GM23248 (cell line): ENCODE results near the gene OR52E6. TPM values are rescaled to one million over a fixed set of nuclear protein-coding genes. Genes with fewer than 3 reads are reported as not detected.

Source experiments
- DNase-seq: peaks from one replicate; pipeline ENCODE4 v3.0.0-alpha.2; 2015
- H2AFZ ChIP-seq: fragments of 200-600 bp; sonication (generic); 2 replicates; pipeline ENCODE4 v1.6.1; 2016; ENCODE audit warnings: antibody characterized with exemption
- H3F3A ChIP-seq: fragments of 200-600 bp; sonication (generic); 2 replicates; pipeline ENCODE4 v1.6.1; 2016; ENCODE audit warnings: mild to moderate bottlenecking, antibody characterized with exemption, mixed run types; ENCODE audit not compliant: insufficient read depth
- H3K27ac ChIP-seq: fragments of 200-600 bp; sonication (generic); 2 replicates; pipeline ENCODE4 v1.5.1; 2016; ENCODE audit warnings: mild to moderate bottlenecking
- H3K27me3 ChIP-seq: fragments of 200-600 bp; sonication (generic); replicated peaks from 2 replicates; pipeline ENCODE4 v1.6.1; 2016; ENCODE audit warnings: mild to moderate bottlenecking; ENCODE audit not compliant: insufficient read depth
- H3K36me3 ChIP-seq: fragments of 200-600 bp; sonication (generic); 2 replicates; pipeline ENCODE4 v1.6.1; 2016; ENCODE audit warnings: low read depth, mild to moderate bottlenecking
- H3K4me1 ChIP-seq: fragments of 200-600 bp; sonication (generic); 2 replicates; pipeline ENCODE4 v1.6.1; 2016; ENCODE audit warnings: mild to moderate bottlenecking; ENCODE audit not compliant: insufficient read depth
- H3K4me2 ChIP-seq: fragments of 200-600 bp; sonication (generic); one replicate; pipeline ENCODE4 v1.6.1; 2016; ENCODE audit warnings: mild to moderate bottlenecking; ENCODE audit not compliant: unreplicated experiment
- H3K4me3 ChIP-seq: fragments of 200-600 bp; sonication (generic); 2 replicates; pipeline ENCODE4 v1.5.1; 2016; ENCODE audit warnings: mild to moderate bottlenecking
- H3K79me2 ChIP-seq: fragments of 200-600 bp; sonication (generic); 2 replicates; pipeline ENCODE4 v1.6.1; 2016; ENCODE audit warnings: mild to moderate bottlenecking; ENCODE audit not compliant: insufficient read depth
- H3K9ac ChIP-seq: fragments of 200-600 bp; sonication (generic); 2 replicates; pipeline ENCODE4 v1.6.1; 2016; ENCODE audit warnings: mild to moderate bottlenecking
- H3K9me2 ChIP-seq: fragments of 200-600 bp; sonication (generic); 2 replicates; pipeline ENCODE4 v1.6.1; 2016; ENCODE audit warnings: mixed run types, mild to moderate bottlenecking, moderate library complexity; ENCODE audit not compliant: insufficient read depth
- H3K9me3 ChIP-seq: fragments of 200-600 bp; sonication (generic); one replicate; pipeline ENCODE4 v1.6.1; 2017; ENCODE audit warnings: low read depth
- H4K20me1 ChIP-seq: fragments of 200-600 bp; sonication (generic); 2 replicates; pipeline ENCODE4 v1.6.0; 2016; ENCODE audit not compliant: insufficient read depth
- EZH2 ChIP-seq: fragments of 200-600 bp; sonication (generic); IDR thresholded peaks from 2 replicates; pipeline ENCODE4 v1.6.1; 2018; ENCODE audit warnings: antibody characterized with exemption, mild to moderate bottlenecking; ENCODE audit not compliant: insufficient read depth, poor library complexity, severe bottlenecking
- EZH2phosphoT487 ChIP-seq: fragments of 200-600 bp; sonication (generic); IDR thresholded peaks from 2 replicates; pipeline ENCODE4 v1.6.1; 2018; ENCODE audit warnings: antibody characterized with exemption, moderate library complexity, mild to moderate bottlenecking, low read depth; ENCODE audit not compliant: insufficient read depth
- WGBS, 2 experiments: methylation state at CpG; one replicate each; pipeline ENCODE4 v1.1.6; 2015 to 2017; ENCODE audit warnings: low lambda C conversion rate in 2 of 2, low coverage in 1 of 2; ENCODE audit errors: missing lambda C conversion rate in 2 of 2; 5-methylcytosine and 5-hydroxymethylcytosine counted together
- in situ Hi-C: fragments of 300-500 bp; cut with MboI; formaldehyde crosslinking; loops from 2 replicates; pipeline ENCODE4 v1.15.0; 2020
- polyA plus RNA-seq: library from polyadenylated mRNA; unstranded; fragments of >200 nt; fragmentation: Nextera tagmentation; extraction: Ambion mirVana; gene quantifications from 2 replicates; pipeline ENCODE4 v1.2.1, GENCODE V29; 2016
- total RNA-seq: library from RNA; depleted of rRNA; stranded (reverse); fragments of >200 nt; shearing (Covaris generic); gene quantifications from 2 replicates; pipeline ENCODE4 v1.2.3, GENCODE V29; 2014

The OR52E6 gene
- total and polyA plus RNA-seq, 2 experiments from 2014 or later, result not detected

DNA sequence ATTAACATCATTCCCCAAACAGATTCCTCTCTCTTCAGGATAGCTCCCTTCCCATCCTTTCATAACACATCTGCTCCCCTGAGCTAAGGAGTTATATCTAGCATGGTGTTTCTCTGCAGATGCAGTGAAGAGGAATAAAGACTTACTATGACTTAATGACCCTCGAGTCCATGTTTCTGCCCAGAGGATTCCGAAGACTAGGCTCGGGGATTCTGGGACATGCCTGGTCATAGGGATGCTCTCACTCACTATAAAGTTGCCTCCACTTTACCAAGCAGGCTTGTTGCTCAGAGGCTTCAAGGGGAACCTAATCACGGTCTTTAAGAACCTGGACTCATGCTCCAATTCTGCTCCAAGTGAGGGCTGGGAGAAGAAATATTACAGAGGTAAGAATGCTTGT is 38.6 kb upstream of the OR52E6 start, which contains the start of gene OR52E4:
OR52E4 (plus strand) TSS at position 301 of the 400 bp plus-strand sequence. CDS start 3,664 bp downstream, outside the sequence.
- no peaks in the 10 kb centered on the region for H3K36me3 ChIP-seq
- no peaks in the 10 kb centered on the region for H4K20me1 ChIP-seq
- H3K27ac ChIP-seq, result no peak within 1 kb of the TSS
- no peaks in the 10 kb centered on the region for H3K9me3 ChIP-seq
- no peak within 1 kb of the TSS for H3K4me3 ChIP-seq
- no peaks in the 10 kb centered on the region for H3K79me2 ChIP-seq
- no peaks in the 10 kb centered on the region for H3K9me2 ChIP-seq
- WGBS, 2 experiments, result 23 to 28% methylated on average over 4 of the region's 4 CpGs
- TF ChIP-seq EZH2phosphoT487 (no peak), EZH2 (no peak)
- in situ Hi-C loops, result no loop called here
- H3F3A ChIP-seq, result no peaks in the 10 kb centered on the region
- DNase-seq, result no peak
- H3K4me2 ChIP-seq, result no peak within 1 kb of the TSS
- no peaks in the 10 kb centered on the region for H3K27me3 ChIP-seq
- no peaks in the 10 kb centered on the region for H3K4me1 ChIP-seq
- H2AFZ ChIP-seq, result no peak within 1 kb of the TSS
- H3K9ac ChIP-seq, result no peak within 1 kb of the TSS

DNA sequence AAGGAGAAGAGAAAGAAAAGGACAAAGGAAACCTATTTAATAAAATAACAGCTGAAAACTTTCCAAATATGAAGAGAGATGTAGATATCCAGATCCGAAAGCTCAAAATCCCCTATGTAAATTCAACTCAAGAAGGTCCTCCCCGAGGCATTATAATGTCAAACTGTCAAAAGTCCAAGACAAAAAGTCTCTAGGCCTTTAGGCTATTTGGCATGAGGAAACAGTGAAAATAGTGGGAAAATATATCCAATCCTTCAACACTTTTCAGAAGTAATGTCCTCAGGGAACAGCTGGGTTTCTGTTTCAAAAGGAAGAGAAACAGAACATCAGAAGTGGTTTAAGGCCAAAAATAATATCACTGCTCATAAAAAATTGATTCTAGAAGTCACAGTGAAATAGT is 36.9 kb upstream of the OR52E6 start:
- Histone ChIP-seq H3F3A (no peaks in the 10 kb centered on the region), H3K4me1 (no peaks in the 10 kb centered on the region), H3K4me2 (no peak overlapping the region), H4K20me1 (no peaks in the 10 kb centered on the region), H3K9me2 (no peaks in the 10 kb centered on the region), H3K9ac (no peak overlapping the region), H3K9me3 (no peaks in the 10 kb centered on the region), H3K27ac (no peak overlapping the region), H2AFZ (no peak overlapping the region), H3K27me3 (no peaks in the 10 kb centered on the region), H3K4me3 (no peak overlapping the region), H3K79me2 (no peaks in the 10 kb centered on the region), H3K36me3 (no peaks in the 10 kb centered on the region)
- in situ Hi-C loops, result no loop called here
- TF ChIP-seq EZH2phosphoT487 (no peak), EZH2 (no peak)
- no peak for DNase-seq
- WGBS, 2 experiments, result 8 to 12% methylated on average over 2 of the region's 2 CpGs

- Histone ChIP-seq H3K4me2 (no peak overlapping the region), H3K9ac (no peak overlapping the region), H3K9me2 (no peaks in the 10 kb centered on the region), H3F3A (no peaks in the 10 kb centered on the region), H3K36me3 (no peaks in the 10 kb centered on the region), H3K4me1 (no peaks in the 10 kb centered on the region), H3K27me3 (no peaks in the 10 kb centered on the region), H3K27ac (no peak overlapping the region), H3K9me3 (no peaks in the 10 kb centered on the region), H4K20me1 (no peaks in the 10 kb centered on the region), H2AFZ (no peak overlapping the region), H3K79me2 (no peaks in the 10 kb centered on the region), H3K4me3 (no peak overlapping the region)
- TF ChIP-seq EZH2phosphoT487 (no peak), EZH2 (no peak)
- in situ Hi-C loops, result no loop called here
- WGBS, 2 experiments, result 33 to 38% methylated on average over 2 of the region's 2 CpGs
- DNase-seq, result no peak
Observed at GRCh38 chr11:5865826-5866225, 24.1 kb upstream of the OR52E6 start.

DNA sequence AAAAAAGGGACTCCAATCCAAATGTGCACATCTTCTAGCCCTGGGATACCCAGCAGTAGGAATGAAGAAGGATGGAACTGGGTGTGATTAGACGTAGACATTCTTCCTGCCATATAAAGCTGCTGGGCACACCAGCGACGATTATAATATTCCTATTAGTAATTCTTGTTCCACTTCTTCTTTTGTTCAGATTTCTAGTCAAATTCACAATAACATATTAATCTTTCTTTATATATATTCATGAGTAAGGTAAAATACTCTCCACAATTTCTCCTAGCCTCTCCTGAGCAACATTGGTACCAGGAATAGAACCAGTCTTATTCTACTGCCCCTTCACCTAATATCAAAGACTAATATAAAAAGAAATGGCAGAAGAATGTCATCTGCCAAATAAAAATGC is 15.9 kb upstream of the OR52E6 start, which contains the start of gene OR52E8:
OR52E8 (minus strand) TSS at position 101 of the 400 bp plus-strand sequence; CDS start at position 101, 0 bp downstream.
- DNase-seq, result no peak
- no peak within 1 kb of the TSS for H3K9ac ChIP-seq
- H3F3A ChIP-seq, result no peaks in the 10 kb centered on the region
- no peaks in the 10 kb centered on the region for H3K9me3 ChIP-seq
- no peak within 1 kb of the TSS for H3K27ac ChIP-seq
- no peaks in the 10 kb centered on the region for H3K9me2 ChIP-seq
- no peaks in the 10 kb centered on the region for H3K36me3 ChIP-seq
- no peaks in the 10 kb centered on the region for H4K20me1 ChIP-seq
- in situ Hi-C loops, result no loop called here
- no peaks in the 10 kb centered on the region for H3K79me2 ChIP-seq
- no peaks in the 10 kb centered on the region; the same call in none of the 2 replicates for H3K27me3 ChIP-seq
- WGBS, 2 experiments, result 33 to 42% methylated on average over 3 of the region's 3 CpGs
- no peak within 1 kb of the TSS for H2AFZ ChIP-seq
- H3K4me3 ChIP-seq, result no peak within 1 kb of the TSS
- no peaks in the 10 kb centered on the region for H3K4me1 ChIP-seq
- no peak for TF ChIP-seq EZH2phosphoT487
- no peak for TF ChIP-seq EZH2
- no peak within 1 kb of the TSS for H3K4me2 ChIP-seq

- Histone ChIP-seq H2AFZ (no peak overlapping the region), H3F3A (no peaks in the 10 kb centered on the region), H3K9ac (no peak overlapping the region), H3K4me3 (no peak overlapping the region), H3K79me2 (no peaks in the 10 kb centered on the region), H3K9me3 (no peaks in the 10 kb centered on the region), H3K27me3 (no peaks in the 10 kb centered on the region; the same call in 1 of the 2 replicates), H3K36me3 (no peaks in the 10 kb centered on the region), H3K4me1 (no peaks in the 10 kb centered on the region), H3K4me2 (no peak overlapping the region), H3K27ac (no peak overlapping the region), H4K20me1 (no peaks in the 10 kb centered on the region), H3K9me2 (no peaks in the 10 kb centered on the region)
- in situ Hi-C loops, result no loop called here
- WGBS, 2 experiments, result 60 to 77% methylated on average over 1 of the region's 1 CpG
- DNase-seq, result no peak
- TF ChIP-seq EZH2, result no peak
- TF ChIP-seq EZH2phosphoT487, result no peak
Observed at GRCh38 chr11:5851002-5851401, 9.3 kb upstream of the OR52E6 start.
